Germinal center (tissue), 1 donor: ENCODE data around the gene ACP2.
A peak's percentile ranks its signal among the peaks of the same experiment; 100 is the strongest.

Experiments
- DNase-seq: peaks from one replicate; pipeline ENCODE4 v3.0.0; 2012; ENCODE audit warnings: mixed read lengths, low spot score

Gene ACP2

GRCh38 chr11:47268448-47269001, 19.9 kb upstream of the ACP2 start:
- DNase-seq, result no peak

GRCh38 chr11:47267876-47268275, 19.3 kb upstream of the ACP2 start:
- no peak for DNase-seq

- DNase-seq, result no peak
Observed at GRCh38 chr11:47264521-47264920, 15.9 kb upstream of the ACP2 start.

GRCh38 chr11:47264119-47264518, 15.5 kb upstream of the ACP2 start:
- DNase-seq, result no peak

- no peak for DNase-seq
Observed at GRCh38 chr11:47261291-47261800, 12.7 kb upstream of the ACP2 start.

- no peak for DNase-seq
Observed at GRCh38 chr11:47260366-47260765, 11.8 kb upstream of the ACP2 start.

GRCh38 chr11:47259232-47259977, 10.8 kb upstream of the ACP2 start:
- DNase-seq, result peak; percentile 70

GRCh38 chr11:47258317-47258902, 9.8 kb upstream of the ACP2 start:
- DNase-seq, result no peak

GRCh38 chr11:47257517-47258316, 9.1 kb upstream of the ACP2 start, which contains the start of gene NR1H3:
TSS of gene NR1H3 (plus strand) at chr11:47257996. CDS start at chr11:47259217, 1,221 bp downstream.
- DNase-seq, result no peak

- DNase-seq, result no peak
Observed at GRCh38 chr11:47257177-47257516, 8.5 kb upstream of the ACP2 start.

- no peak for DNase-seq
Observed at GRCh38 chr11:47256374-47256773, 7.8 kb upstream of the ACP2 start.

- no peak for DNase-seq
Observed at GRCh38 chr11:47254386-47254785, 5.8 kb upstream of the ACP2 start.

- no peak for DNase-seq
Observed at GRCh38 chr11:47253660-47254059, 5.0 kb upstream of the ACP2 start.

- DNase-seq, result no peak
Observed at GRCh38 chr11:47251751-47252150, 3.1 kb upstream of the ACP2 start.

- no peak for DNase-seq
Observed at GRCh38 chr11:47249378-47249715, 733 bp upstream of the ACP2 start.

- DNase-seq, result peak; percentile 41
Observed at GRCh38 chr11:47248304-47248663, 330 bp downstream of the ACP2 start.

- no peak for DNase-seq
Observed at GRCh38 chr11:47247502-47247901, 1.1 kb downstream of the ACP2 start.

- DNase-seq, result no peak
Observed at GRCh38 chr11:47245611-47246357, 2.8 kb downstream of the ACP2 start.

GRCh38 chr11:47244448-47245350, 3.9 kb downstream of the ACP2 start:
- no peak for DNase-seq

GRCh38 chr11:47243454-47243853, 5.2 kb downstream of the ACP2 start:
- no peak for DNase-seq

GRCh38 chr11:47242596-47243192, 5.9 kb downstream of the ACP2 start:
- DNase-seq, result no peak
